OCI-LY3 (cell line): ENCODE measurements around the gene ICE1.
A peak's percentile ranks its signal among the peaks of the same experiment; 100 is the strongest.

Experiments used
- H2AFZ ChIP-seq: fragments of 200-600, 300-600 bp; shearing (Covaris generic); 2 replicates; pipeline ENCODE4 v1.6.0; 2014; ENCODE audit warnings: antibody characterized with exemption, low read depth, low read length
- H3K27ac ChIP-seq: fragments of 200-600, 300-600 bp; sonication (generic); 2 replicates; pipeline ENCODE4 v1.5.1; 2014; ENCODE audit warnings: mild to moderate bottlenecking, low read length, moderate library complexity, mixed read lengths
- H3K27me3 ChIP-seq: fragments of 200-600, 300-600 bp; sonication (generic); 2 replicates; pipeline ENCODE4 v1.6.1; 2014; ENCODE audit warnings: low read depth, low read length, mixed read lengths
- H3K36me3 ChIP-seq: fragments of 200-600, 300-600 bp; sonication (generic); replicated peaks from 2 replicates; pipeline ENCODE3; 2014; ENCODE audit warnings: low read depth, low read length, mixed read lengths
- H3K4me1 ChIP-seq: fragments of 300-600, 200-600 bp; sonication (generic); 2 replicates; pipeline ENCODE4 v1.6.1; 2014; ENCODE audit warnings: low read length, mixed read lengths
- H3K4me2 ChIP-seq: fragments of 200-600, 300-600 bp; sonication (generic); 2 replicates; pipeline ENCODE4 v1.6.1; 2014; ENCODE audit warnings: low read length, mixed read lengths
- H3K4me3 ChIP-seq: fragments of 300-600, 200-600 bp; sonication (generic); 2 replicates; pipeline ENCODE4 v1.5.1; 2014; ENCODE audit warnings: antibody characterized with exemption, mild to moderate bottlenecking, low read length, moderate library complexity
- H3K79me2 ChIP-seq: fragments of 300-600, 200-600 bp; shearing (Covaris generic); 2 replicates; pipeline ENCODE4 v1.6.1; 2014; ENCODE audit warnings: mild to moderate bottlenecking, low read length, mixed read lengths
- H3K9ac ChIP-seq: fragments of 300-600, 200-600 bp; shearing (Covaris generic); 2 replicates; pipeline ENCODE4 v1.6.0; 2014; ENCODE audit warnings: mild to moderate bottlenecking, low read length, moderate library complexity
- H3K9me3 ChIP-seq: fragments of 200-600, 300-600 bp; shearing (Covaris generic); 2 replicates; pipeline ENCODE4 v1.6.1; 2014; ENCODE audit warnings: low read length, mixed read lengths; ENCODE audit not compliant: insufficient read depth
- H4K20me1 ChIP-seq: fragments of 200-600, 300-600 bp; sonication (generic); 2 replicates; pipeline ENCODE4 v1.6.1; 2016; ENCODE audit warnings: low read length, mixed read lengths; ENCODE audit not compliant: insufficient read depth
- CTCF ChIP-seq: fragments of 200-600, 300-600 bp; sonication (generic); IDR thresholded peaks from 2 replicates; pipeline ENCODE4 v1.5.1; 2014; ENCODE audit warnings: antibody characterized with exemption, low read length, low read depth
- EZH2phosphoT487 ChIP-seq: fragments of 200-600 bp; shearing (Covaris generic); IDR thresholded peaks from 2 replicates; pipeline ENCODE4 v1.6.1; 2018; ENCODE audit warnings: antibody characterized with exemption, mixed run types, low read depth

ICE1 gene

GRCh38 chr5:5494489-5495402 lies 72.3 kb downstream of the ICE1 start:
- Histone ChIP-seq H3K4me1 (no peaks in the 10 kb centered on the region), H3K79me2 (no peaks in the 10 kb centered on the region), H3K4me2 (no peak overlapping the region), H3K27ac (no peak overlapping the region), H4K20me1 (no peaks in the 10 kb centered on the region), H3K27me3 (no peaks in the 10 kb centered on the region), H3K9ac (no peak overlapping the region), H3K4me3 (no peak overlapping the region), H2AFZ (no peak overlapping the region), H3K36me3 (no peaks in the 10 kb centered on the region), H3K9me3 (no peaks in the 10 kb centered on the region)
- no peak for TF ChIP-seq EZH2phosphoT487
- no peak for TF ChIP-seq CTCF

- no peaks in the 10 kb centered on the region for H3K4me1 ChIP-seq
- H3K9me3 ChIP-seq: no peaks in the 10 kb centered on the region
- TF ChIP-seq CTCF (peak; percentile 66), EZH2phosphoT487 (no peak)
- no peak overlapping the region for H3K9ac ChIP-seq
- no peak overlapping the region for H3K27ac ChIP-seq
- no peak overlapping the region for H3K4me2 ChIP-seq
- no peak overlapping the region; the same call in 1 of the 2 replicates for H2AFZ ChIP-seq
- H4K20me1 ChIP-seq: no peaks in the 10 kb centered on the region
- H3K36me3 ChIP-seq: no peaks in the 10 kb centered on the region
- no peaks in the 10 kb centered on the region for H3K27me3 ChIP-seq
- H3K79me2 ChIP-seq: no peaks in the 10 kb centered on the region
- no peak overlapping the region for H3K4me3 ChIP-seq
These were observed 74.8 kb downstream of the ICE1 start for GRCh38 chr5:5497152-5497788.

GRCh38 chr5:5499442-5499841 lies 77.0 kb downstream of the ICE1 start:
- Histone ChIP-seq H3K27ac (no peak overlapping the region), H3K4me1 (no peaks in the 10 kb centered on the region), H3K9ac (no peak overlapping the region), H2AFZ (no peak overlapping the region), H3K4me3 (no peak overlapping the region), H3K36me3 (no peaks in the 10 kb centered on the region), H3K79me2 (no peaks in the 10 kb centered on the region), H3K4me2 (no peak overlapping the region), H3K27me3 (no peaks in the 10 kb centered on the region), H3K9me3 (no peaks in the 10 kb centered on the region), H4K20me1 (no peaks in the 10 kb centered on the region)
- no peak for TF ChIP-seq EZH2phosphoT487
- no peak for TF ChIP-seq CTCF

- TF ChIP-seq EZH2phosphoT487 (no peak), CTCF (no peak)
- Histone ChIP-seq H3K4me1 (no peaks in the 10 kb centered on the region), H3K27me3 (no peaks in the 10 kb centered on the region), H3K9me3 (no peaks in the 10 kb centered on the region), H3K9ac (no peak overlapping the region), H4K20me1 (no peaks in the 10 kb centered on the region), H3K36me3 (no peaks in the 10 kb centered on the region), H3K79me2 (no peaks in the 10 kb centered on the region), H3K4me2 (no peak overlapping the region), H2AFZ (no peak overlapping the region), H3K4me3 (no peak overlapping the region), H3K27ac (no peak overlapping the region)
These were observed 81.8 kb downstream of the ICE1 start for GRCh38 chr5:5504325-5504724.
